GM23338 (cell line): ENCODE results near the gene OR10A4.

Experiments used
- CREB1 ChIP-seq: fragments of 250-450 bp; sonication (Bioruptor Pico); IDR thresholded peaks from 2 replicates; pipeline ENCODE4 v1.5.0; 2020; ENCODE audit warnings: low read depth, mild to moderate bottlenecking, moderate library complexity
- CTCF ChIP-seq, 2 experiments: fragments of 200-600 bp in 1 of 2; sonication (generic) in 1 of 2; conservative IDR thresholded peaks; 2 replicates each; pipeline versions ENCODE4 v1.5.1 to v1.6.1; 2016 to 2017; ENCODE audit warnings: antibody characterized with exemption in 2 of 2, low read depth in 2 of 2, mild to moderate bottlenecking in 2 of 2, moderate library complexity in 1 of 2
- ETS1 ChIP-seq: IDR thresholded peaks from 2 replicates; pipeline ENCODE4 v1.6.1; 2016; ENCODE audit warnings: antibody characterized with exemption
- EZH2 ChIP-seq: fragments of 200-600 bp; sonication (generic); IDR thresholded peaks from one replicate; pipeline ENCODE4 v1.8.0; 2017; ENCODE audit warnings: antibody characterized with exemption, mild to moderate bottlenecking, low read depth; ENCODE audit not compliant: unreplicated experiment
- EZH2phosphoT487 ChIP-seq: fragments of 200-600 bp; sonication (generic); IDR thresholded peaks from one replicate; pipeline ENCODE4 v1.8.1; 2018; ENCODE audit warnings: antibody characterized with exemption; ENCODE audit not compliant: unreplicated experiment
- POLR2AphosphoS5 ChIP-seq: IDR thresholded peaks from 2 replicates; pipeline ENCODE4 v1.6.1; 2016; ENCODE audit warnings: antibody characterized with exemption, low read depth
- REST ChIP-seq: IDR thresholded peaks from one replicate; pipeline ENCODE4 v1.6.1; 2018; ENCODE audit warnings: antibody characterized with exemption; ENCODE audit not compliant: unreplicated experiment
- ZNF114 ChIP-seq: fragments of 250-450 bp; sonication (Bioruptor Pico); IDR thresholded peaks from 2 replicates; pipeline ENCODE4 v1.5.0; 2020; ENCODE audit warnings: mild to moderate bottlenecking, moderate library complexity
- ZNF462 ChIP-seq: fragments of 250-450 bp; sonication (Bioruptor Pico); IDR thresholded peaks from 2 replicates; pipeline ENCODE4 v1.5.0; 2020; ENCODE audit warnings: mild to moderate bottlenecking, moderate library complexity

- TF ChIP-seq EZH2 (no peak), CTCF (conservative IDR thresholded peaks at IDR 0.05; ENCODE audit: low read depth in 2 of 2) (no peak), REST (no peak), CREB1 (CRISPR knock-in tag) (no peak), POLR2AphosphoS5 (no peak), EZH2phosphoT487 (no peak), ZNF462 (no peak), ETS1 (no peak), ZNF114 (CRISPR knock-in tag) (no peak)
Measured at GRCh38 chr11:6898911-6899310, 22.5 kb downstream of the OR10A4 start.
